NCI-H2196 (cell line): ENCODE measurements around the gene SEL1L3.
A peak's percentile ranks its signal among the peaks of the same experiment; 100 is the strongest.
"Not testable (repeated sequence)": the region's sequence is repeated elsewhere in the genome, so short reads cannot be mapped to it uniquely, and the experiment has no call there.

Experiments
- DNase-seq: peaks from one replicate; lab custom pipeline; 2025; ENCODE audit not compliant: unreplicated experiment; lab: John Stamatoyannopoulos, UW

Gene SEL1L3

GRCh38 chr4:25879991-25880651 lies 17.3 kb upstream of the SEL1L3 start:
- no peak for DNase-seq

GRCh38 chr4:25879587-25879986 lies 16.8 kb upstream of the SEL1L3 start:
- no peak for DNase-seq

GRCh38 chr4:25879091-25879584 lies 16.4 kb upstream of the SEL1L3 start:
- no peak for DNase-seq

GRCh38 chr4:25878676-25879075 lies 15.9 kb upstream of the SEL1L3 start:
- no peak for DNase-seq

GRCh38 chr4:25875281-25875745 lies 12.5 kb upstream of the SEL1L3 start:
- no peak for DNase-seq

GRCh38 chr4:25874655-25875054 lies 11.9 kb upstream of the SEL1L3 start:
- no peak for DNase-seq

GRCh38 chr4:25873632-25874129 lies 10.9 kb upstream of the SEL1L3 start:
- no peak for DNase-seq

GRCh38 chr4:25872851-25873631 lies 10.3 kb upstream of the SEL1L3 start:
- DNase-seq: no peak

GRCh38 chr4:25870081-25870480 lies 7.3 kb upstream of the SEL1L3 start:
- no peak for DNase-seq

- no peak for DNase-seq
These were observed 5.0 kb upstream of the SEL1L3 start for GRCh38 chr4:25867781-25868294.

GRCh38 chr4:25866401-25866800 lies 3.6 kb upstream of the SEL1L3 start:
- not testable (repeated sequence) for DNase-seq

- DNase-seq: peak; percentile 58
These were observed 2.8 kb upstream of the SEL1L3 start for GRCh38 chr4:25865586-25865985.

GRCh38 chr4:25863831-25864418 lies 1.1 kb upstream of the SEL1L3 start:
- no peak for DNase-seq

GRCh38 chr4:25863347-25863784 lies 578 bp upstream of the SEL1L3 start:
- DNase-seq: no peak

- no peak for DNase-seq
These were observed 807 bp downstream of the SEL1L3 start for GRCh38 chr4:25861951-25862410.

- no peak for DNase-seq
These were observed 1.4 kb downstream of the SEL1L3 start for GRCh38 chr4:25861280-25861950.

GRCh38 chr4:25860586-25861279 lies 2.1 kb downstream of the SEL1L3 start:
- DNase-seq: no peak

- DNase-seq: no peak
These were observed 3.2 kb downstream of the SEL1L3 start for GRCh38 chr4:25859429-25860148.

- no peak for DNase-seq
These were observed 4.9 kb downstream of the SEL1L3 start for GRCh38 chr4:25857851-25858400.
